HepG2 (cell line): Measurements from ENCODE around the gene KRTAP10-5.

Experiments
- CBX5 ChIP-seq: sonication (generic); formaldehyde crosslinking; IDR thresholded peaks from 2 replicates; pipeline ENCODE4 v1.4.0; 2020; ENCODE audit warnings: missing genetic modification reagents, borderline replicate concordance
- CTCF ChIP-seq: sonication (generic); formaldehyde crosslinking; IDR thresholded peaks from 2 replicates; pipeline ENCODE4 v1.5.0; 2020; ENCODE audit warnings: mild to moderate bottlenecking, missing genetic modification reagents, moderate library complexity
- KDM3A ChIP-seq: IDR thresholded peaks from 2 replicates; pipeline ENCODE4 v1.6.1; 2018; ENCODE audit warnings: low read depth, missing compliant biosample characterization
- MXI1 ChIP-seq: IDR thresholded peaks from 3 replicates; pipeline ENCODE4 v1.6.1; 2012; ENCODE audit warnings: low read depth, low read length, inconsistent platforms, borderline replicate concordance
- POGK ChIP-seq: sonication (generic); formaldehyde crosslinking; conservative IDR thresholded peaks from 2 replicates; pipeline ENCODE4 v1.8.0; 2022; ENCODE audit warnings: mild to moderate bottlenecking, moderate library complexity, missing genetic modification reagents
- POLR2AphosphoS5 ChIP-seq: IDR thresholded peaks from 2 replicates; pipeline ENCODE4 v1.6.1; 2012; ENCODE audit warnings: low read depth, low read length
- RELA ChIP-seq: sonication (generic); formaldehyde crosslinking; IDR thresholded peaks from 2 replicates; pipeline ENCODE4 v1.4.0; 2020; ENCODE audit warnings: missing genetic modification reagents
- ZBTB8A ChIP-seq: sonication (generic); formaldehyde crosslinking; IDR thresholded peaks from 2 replicates; pipeline ENCODE4 v1.4.0; 2020; ENCODE audit warnings: mild to moderate bottlenecking, low read depth, missing genetic modification reagents, borderline replicate concordance
- ZNF136 ChIP-seq: sonication (generic); formaldehyde crosslinking; IDR thresholded peaks from 2 replicates; pipeline ENCODE4 v1.8.1; 2022; ENCODE audit warnings: low read depth, mild to moderate bottlenecking, moderate library complexity, missing genetic modification reagents
- ZNF253 ChIP-seq: sonication (generic); formaldehyde crosslinking; IDR thresholded peaks from 2 replicates; pipeline ENCODE4 v1.8.0; 2022; ENCODE audit warnings: mild to moderate bottlenecking, missing genetic modification reagents, borderline replicate concordance

- no peak for TF ChIP-seq MXI1
- no peak for TF ChIP-seq CBX5 (CRISPR knock-in tag)
- no peak for TF ChIP-seq KDM3A (CRISPR knock-in tag)
- TF ChIP-seq ZBTB8A (CRISPR knock-in tag) = no peak
- TF ChIP-seq POLR2AphosphoS5 = no peak
- no peak for TF ChIP-seq CTCF (CRISPR knock-in tag)
- no peak for TF ChIP-seq RELA
- TF ChIP-seq ZNF136 (CRISPR knock-in tag) = no peak
- no peak for TF ChIP-seq POGK (CRISPR knock-in tag)
- TF ChIP-seq ZNF253 (CRISPR knock-in tag) = no peak
Measured at GRCh38 chr21:44576025-44576420, 4.4 kb downstream of the KRTAP10-5 start.
